Loucy (cell line): ENCODE data around the gene ALDH3A1.

Experiments
- H2AFZ ChIP-seq: fragments of 200-600 bp; sonication (generic); 2 replicates; pipeline ENCODE4 v1.6.0; 2016; ENCODE audit warnings: antibody characterized with exemption, mild to moderate bottlenecking, low read length, moderate library complexity
- H3F3A ChIP-seq: fragments of 200-600 bp; 2 replicates; pipeline ENCODE4 v1.6.0; 2016; ENCODE audit warnings: antibody characterized with exemption, low read depth, mild to moderate bottlenecking
- H3K27me3 ChIP-seq: fragments of 200-600 bp; sonication (generic); 2 replicates; pipeline ENCODE4 v1.6.1; 2014; ENCODE audit warnings: low read length, mild to moderate bottlenecking; ENCODE audit not compliant: insufficient read depth, poor library complexity, severe bottlenecking
- H3K36me3 ChIP-seq: fragments of 200-600 bp; sonication (generic); 2 replicates; pipeline ENCODE4 v1.6.1; 2016; ENCODE audit warnings: low read length; ENCODE audit not compliant: insufficient read depth
- H3K4me1 ChIP-seq: fragments of 200-600 bp; sonication (generic); 2 replicates; pipeline ENCODE4 v1.5.1; 2014; ENCODE audit warnings: low read length, mild to moderate bottlenecking; ENCODE audit not compliant: insufficient read depth, poor library complexity, severe bottlenecking
- H3K4me2 ChIP-seq: fragments of 200-600 bp; sonication (generic); 2 replicates; pipeline ENCODE4 v1.6.0; 2014; ENCODE audit warnings: antibody characterized with exemption, low read length, low read depth, mild to moderate bottlenecking; ENCODE audit not compliant: poor library complexity, severe bottlenecking
- H3K4me3 ChIP-seq: fragments of 200-600 bp; sonication (generic); 2 replicates; pipeline ENCODE4 v1.5.1; 2014; ENCODE audit warnings: low read length, mild to moderate bottlenecking, mixed read lengths; ENCODE audit not compliant: poor library complexity, severe bottlenecking
- H3K79me2 ChIP-seq: fragments of 200-600 bp; sonication (generic); 2 replicates; pipeline ENCODE4 v1.6.1; 2014; ENCODE audit warnings: low read length; ENCODE audit not compliant: insufficient read depth
- H3K9ac ChIP-seq: fragments of 200-600 bp; sonication (generic); 2 replicates; pipeline ENCODE4 v1.6.0; 2014; ENCODE audit warnings: mild to moderate bottlenecking, low read depth, low read length, moderate library complexity; ENCODE audit not compliant: poor library complexity, severe bottlenecking
- H3K9me2 ChIP-seq: fragments of 200-600 bp; sonication (generic); replicated peaks from 2 replicates; pipeline ENCODE4 v1.6.1; 2016; ENCODE audit warnings: low read depth, low read length, mixed read lengths
- H3K9me3 ChIP-seq: fragments of 200-600 bp; sonication (generic); 2 replicates; pipeline ENCODE4 v1.6.1; 2014; ENCODE audit warnings: mild to moderate bottlenecking, antibody characterized with exemption, low read length, low read depth; ENCODE audit not compliant: insufficient read depth
- H4K20me1 ChIP-seq: fragments of 200-600 bp; sonication (generic); 2 replicates; pipeline ENCODE4 v1.6.0; 2014; ENCODE audit warnings: antibody characterized with exemption, low read length, mild to moderate bottlenecking; ENCODE audit not compliant: insufficient read depth, poor library complexity, severe bottlenecking
- EZH2phosphoT487 ChIP-seq: fragments of 200-600 bp; IDR thresholded peaks from 2 replicates; pipeline ENCODE4 v1.6.1; 2018; ENCODE audit warnings: antibody characterized with exemption, mild to moderate bottlenecking, moderate library complexity, borderline replicate concordance
- TF ChIP-seq, protein P1 (sequence below): fragments of 200-600 bp; sonication (generic); conservative IDR thresholded peaks from 2 replicates; pipeline ENCODE4 v1.5.1; 2014; ENCODE audit warnings: mild to moderate bottlenecking, antibody characterized with exemption, low read length

Gene ALDH3A1

DNA sequence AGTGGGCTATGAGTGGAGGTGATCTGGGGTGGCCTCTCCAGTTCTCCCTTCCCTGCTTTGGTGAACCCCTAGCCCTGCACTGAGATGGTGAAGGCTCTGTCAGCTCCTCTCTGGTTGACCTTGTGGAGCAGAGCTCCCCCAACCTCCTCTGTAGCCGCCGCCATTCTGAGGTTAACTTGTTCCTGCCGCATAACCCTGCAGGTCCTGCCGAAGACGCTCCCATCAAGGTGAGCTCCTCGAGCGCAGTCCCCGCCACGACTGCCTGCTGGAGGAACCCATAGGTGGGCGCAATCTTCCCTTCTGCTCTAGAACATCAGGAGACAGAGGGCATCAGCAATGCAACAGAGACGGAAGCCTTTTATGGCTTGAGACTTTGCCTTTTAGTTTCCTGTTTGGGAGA, 16.5 kb downstream of the ALDH3A1 start:
- Histone ChIP-seq H3F3A (no peaks in the 10 kb centered on the region), H3K9ac (no peak overlapping the region), H3K9me2 (no peaks in the 10 kb centered on the region), H3K4me3 (no peak overlapping the region), H4K20me1 (no peaks in the 10 kb centered on the region), H3K4me1 (no peaks in the 10 kb centered on the region), H3K27me3 (no peaks in the 10 kb centered on the region), H3K79me2 (no peaks in the 10 kb centered on the region), H3K4me2 (no peak overlapping the region), H3K36me3 (no peaks in the 10 kb centered on the region), H3K9me3 (no peaks in the 10 kb centered on the region), H2AFZ (no peak overlapping the region)
- TF ChIP-seq, protein P1, sequence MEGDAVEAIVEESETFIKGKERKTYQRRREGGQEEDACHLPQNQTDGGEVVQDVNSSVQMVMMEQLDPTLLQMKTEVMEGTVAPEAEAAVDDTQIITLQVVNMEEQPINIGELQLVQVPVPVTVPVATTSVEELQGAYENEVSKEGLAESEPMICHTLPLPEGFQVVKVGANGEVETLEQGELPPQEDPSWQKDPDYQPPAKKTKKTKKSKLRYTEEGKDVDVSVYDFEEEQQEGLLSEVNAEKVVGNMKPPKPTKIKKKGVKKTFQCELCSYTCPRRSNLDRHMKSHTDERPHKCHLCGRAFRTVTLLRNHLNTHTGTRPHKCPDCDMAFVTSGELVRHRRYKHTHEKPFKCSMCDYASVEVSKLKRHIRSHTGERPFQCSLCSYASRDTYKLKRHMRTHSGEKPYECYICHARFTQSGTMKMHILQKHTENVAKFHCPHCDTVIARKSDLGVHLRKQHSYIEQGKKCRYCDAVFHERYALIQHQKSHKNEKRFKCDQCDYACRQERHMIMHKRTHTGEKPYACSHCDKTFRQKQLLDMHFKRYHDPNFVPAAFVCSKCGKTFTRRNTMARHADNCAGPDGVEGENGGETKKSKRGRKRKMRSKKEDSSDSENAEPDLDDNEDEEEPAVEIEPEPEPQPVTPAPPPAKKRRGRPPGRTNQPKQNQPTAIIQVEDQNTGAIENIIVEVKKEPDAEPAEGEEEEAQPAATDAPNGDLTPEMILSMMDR: no peak
- no peak for TF ChIP-seq EZH2phosphoT487

DNA sequence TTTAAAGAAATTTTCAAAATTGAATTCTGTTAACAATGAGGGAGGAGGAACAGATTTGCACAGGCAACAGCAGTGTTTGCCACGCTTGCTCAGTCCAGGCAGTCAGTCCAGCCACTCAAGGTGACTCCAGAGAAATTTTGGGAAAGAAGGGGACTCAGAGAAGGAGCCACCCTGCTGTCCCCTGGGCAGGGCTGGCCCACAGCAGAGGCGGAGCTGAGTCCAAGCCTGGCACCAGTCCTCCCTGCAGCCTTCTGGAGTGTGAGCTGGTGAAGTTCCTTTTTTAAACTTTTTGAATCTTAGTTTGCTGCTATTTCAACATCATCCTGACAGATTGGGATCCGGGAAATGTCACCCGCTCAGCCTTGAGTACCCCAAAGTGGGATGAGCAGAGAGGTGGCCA, 17.3 kb downstream of the ALDH3A1 start:
- H3K4me3 ChIP-seq: no peak overlapping the region
- H3K4me1 ChIP-seq: no peaks in the 10 kb centered on the region
- no peaks in the 10 kb centered on the region for H3K9me2 ChIP-seq
- H3F3A ChIP-seq: no peaks in the 10 kb centered on the region
- no peaks in the 10 kb centered on the region for H4K20me1 ChIP-seq
- H3K36me3 ChIP-seq: no peaks in the 10 kb centered on the region
- no peaks in the 10 kb centered on the region for H3K79me2 ChIP-seq
- TF ChIP-seq, protein P1: no peak
- TF ChIP-seq EZH2phosphoT487: no peak
- H3K4me2 ChIP-seq: no peak overlapping the region
- no peaks in the 10 kb centered on the region for H3K9me3 ChIP-seq
- no peak overlapping the region for H3K9ac ChIP-seq
- no peaks in the 10 kb centered on the region for H3K27me3 ChIP-seq
- H2AFZ ChIP-seq: no peak overlapping the region

DNA sequence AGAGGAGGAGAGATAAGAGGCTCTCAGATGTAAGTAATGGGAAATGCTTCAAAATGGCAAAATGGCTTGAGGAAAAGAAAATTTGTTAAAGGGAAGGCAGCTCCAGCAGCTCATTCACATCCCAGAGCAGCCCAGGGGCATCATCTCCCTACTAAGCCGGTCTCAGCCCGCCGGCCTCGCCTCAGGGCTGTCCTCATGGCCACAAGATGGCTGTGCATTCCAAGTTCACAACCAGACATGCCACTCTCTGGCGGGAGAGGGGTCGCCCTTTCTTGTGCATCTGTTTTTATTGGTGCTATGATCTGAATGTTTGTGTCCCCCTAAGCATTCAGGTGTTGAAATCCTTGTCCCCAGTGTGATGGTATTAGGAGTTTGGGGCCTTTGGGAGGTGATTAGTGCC, 18.2 kb downstream of the ALDH3A1 start:
- H2AFZ ChIP-seq: no peak overlapping the region
- no peaks in the 10 kb centered on the region for H3F3A ChIP-seq
- H3K9ac ChIP-seq: no peak overlapping the region
- H3K79me2 ChIP-seq: no peaks in the 10 kb centered on the region
- no peaks in the 10 kb centered on the region for H3K36me3 ChIP-seq
- no peaks in the 10 kb centered on the region for H4K20me1 ChIP-seq
- no peaks in the 10 kb centered on the region for H3K9me3 ChIP-seq
- no peak overlapping the region for H3K4me2 ChIP-seq
- no peaks in the 10 kb centered on the region for H3K4me1 ChIP-seq
- TF ChIP-seq, protein P1: no peak
- no peak for TF ChIP-seq EZH2phosphoT487
- no peaks in the 10 kb centered on the region for H3K27me3 ChIP-seq
- H3K9me2 ChIP-seq: no peaks in the 10 kb centered on the region
- H3K4me3 ChIP-seq: no peak overlapping the region
